Measurements from ENCODE around the gene LRPAP1.
A peak's percentile ranks its signal among the peaks of the same experiment; 100 is the strongest.
"Not testable (repeated sequence)": the region's sequence is repeated elsewhere in the genome, so short reads cannot be mapped to it uniquely, and the experiment has no call there.

Gene LRPAP1

GRCh38 chr4:3550041-3550440, 17.8 kb upstream of the LRPAP1 start:
- H3K27ac Mint-ChIP-seq; H3K4me3 Mint-ChIP-seq; H3K27me3 Mint-ChIP-seq; H3K4me1 Mint-ChIP-seq (ENCODE audit: low read depth); H3K36me3 Mint-ChIP-seq (ENCODE audit: low read depth); H3K9me3 Mint-ChIP-seq: not testable (repeated sequence)

GRCh38 chr4:3549694-3550001, 17.4 kb upstream of the LRPAP1 start:
- H3K27me3 Mint-ChIP-seq; H3K4me1 Mint-ChIP-seq (ENCODE audit: low read depth); H3K9me3 Mint-ChIP-seq; H3K4me3 Mint-ChIP-seq; H3K27ac Mint-ChIP-seq; H3K36me3 Mint-ChIP-seq (ENCODE audit: low read depth): not testable (repeated sequence)

GRCh38 chr4:3548991-3549693, 16.9 kb upstream of the LRPAP1 start:
- not testable (repeated sequence) for H3K27ac Mint-ChIP-seq; H3K36me3 Mint-ChIP-seq (ENCODE audit: low read depth); H3K9me3 Mint-ChIP-seq; H3K4me1 Mint-ChIP-seq (ENCODE audit: low read depth); H3K4me3 Mint-ChIP-seq; H3K27me3 Mint-ChIP-seq

- not testable (repeated sequence) for H3K4me3 Mint-ChIP-seq; H3K27ac Mint-ChIP-seq; H3K9me3 Mint-ChIP-seq; H3K4me1 Mint-ChIP-seq (ENCODE audit: low read depth); H3K36me3 Mint-ChIP-seq (ENCODE audit: low read depth); H3K27me3 Mint-ChIP-seq
These were observed 14.5 kb upstream of the LRPAP1 start for GRCh38 chr4:3546721-3547120.

- H3K4me3 Mint-ChIP-seq; H3K27me3 Mint-ChIP-seq; H3K27ac Mint-ChIP-seq; H3K9me3 Mint-ChIP-seq; H3K4me1 Mint-ChIP-seq (ENCODE audit: low read depth); H3K36me3 Mint-ChIP-seq (ENCODE audit: low read depth): not testable (repeated sequence)
These were observed 13.1 kb upstream of the LRPAP1 start for GRCh38 chr4:3545351-3545750.

- not testable (repeated sequence) for H3K9me3 Mint-ChIP-seq; H3K4me3 Mint-ChIP-seq; H3K27ac Mint-ChIP-seq; H3K36me3 Mint-ChIP-seq (ENCODE audit: low read depth); H3K27me3 Mint-ChIP-seq; H3K4me1 Mint-ChIP-seq (ENCODE audit: low read depth)
These were observed 12.2 kb upstream of the LRPAP1 start for GRCh38 chr4:3544259-3545025.

GRCh38 chr4:3543415-3543814, 11.2 kb upstream of the LRPAP1 start:
- H3K36me3 Mint-ChIP-seq (ENCODE audit: low read depth); H3K9me3 Mint-ChIP-seq; H3K27me3 Mint-ChIP-seq; H3K4me3 Mint-ChIP-seq; H3K27ac Mint-ChIP-seq; H3K4me1 Mint-ChIP-seq (ENCODE audit: low read depth): not testable (repeated sequence)

GRCh38 chr4:3538906-3539305, 6.7 kb upstream of the LRPAP1 start:
- not testable (repeated sequence) for H3K27me3 Mint-ChIP-seq; H3K27ac Mint-ChIP-seq; H3K4me1 Mint-ChIP-seq (ENCODE audit: low read depth); H3K9me3 Mint-ChIP-seq; H3K36me3 Mint-ChIP-seq (ENCODE audit: low read depth); H3K4me3 Mint-ChIP-seq

- not testable (repeated sequence) for H3K9me3 Mint-ChIP-seq; H3K4me1 Mint-ChIP-seq (ENCODE audit: low read depth); H3K36me3 Mint-ChIP-seq (ENCODE audit: low read depth); H3K27ac Mint-ChIP-seq; H3K27me3 Mint-ChIP-seq; H3K4me3 Mint-ChIP-seq
These were observed 3.6 kb upstream of the LRPAP1 start for GRCh38 chr4:3535812-3536211.

GRCh38 chr4:3533423-3533820, 1.2 kb upstream of the LRPAP1 start:
- Mint-ChIP-seq H3K27ac (no peak overlapping the region), H3K9me3 (no peaks in the 10 kb centered on the region), H3K4me1 (ENCODE audit: low read depth) (peaks cover 23% of the 10 kb centered on the region), H3K36me3 (ENCODE audit: low read depth) (peaks cover 7% of the 10 kb centered on the region), H3K4me3 (peak overlapping the region; percentile 63), H3K27me3 (peaks cover 4% of the 10 kb centered on the region)

- H3K4me3 Mint-ChIP-seq = peak overlapping the region; percentile 95
- peaks cover 4% of the 10 kb centered on the region for H3K27me3 Mint-ChIP-seq
- peaks cover 10% of the 10 kb centered on the region for H3K36me3 Mint-ChIP-seq (ENCODE audit: low read depth)
- H3K4me1 Mint-ChIP-seq (ENCODE audit: low read depth) = peaks cover 28% of the 10 kb centered on the region
- no peak overlapping the region for H3K27ac Mint-ChIP-seq
- H3K9me3 Mint-ChIP-seq = no peaks in the 10 kb centered on the region
These were observed 665 bp upstream of the LRPAP1 start for GRCh38 chr4:3532751-3533422.

GRCh38 chr4:3531318-3531878, 824 bp downstream of the LRPAP1 start:
- Mint-ChIP-seq H3K36me3 (ENCODE audit: low read depth) (peaks cover 10% of the 10 kb centered on the region), H3K27ac (peak overlapping the region; percentile 41), H3K27me3 (peaks cover 4% of the 10 kb centered on the region), H3K4me1 (ENCODE audit: low read depth) (peaks cover 29% of the 10 kb centered on the region), H3K4me3 (peak overlapping the region; percentile 95), H3K9me3 (no peaks in the 10 kb centered on the region)

- H3K4me1 Mint-ChIP-seq (ENCODE audit: low read depth) = peaks cover 29% of the 10 kb centered on the region
- no peak overlapping the region for H3K27ac Mint-ChIP-seq
- H3K36me3 Mint-ChIP-seq (ENCODE audit: low read depth) = peaks cover 10% of the 10 kb centered on the region
These were observed 1.5 kb downstream of the LRPAP1 start for GRCh38 chr4:3530663-3531254.

GRCh38 chr4:3530051-3530450, 2.2 kb downstream of the LRPAP1 start:
- Mint-ChIP-seq H3K4me1 (ENCODE audit: low read depth) (peaks cover 29% of the 10 kb centered on the region), H3K27ac (no peak overlapping the region), H3K27me3 (peaks cover 4% of the 10 kb centered on the region), H3K4me3 (peak overlapping the region; percentile 95), H3K9me3 (no peaks in the 10 kb centered on the region), H3K36me3 (ENCODE audit: low read depth) (peaks cover 10% of the 10 kb centered on the region)

More at GRCh38 chr4:3530663-3531254, 1.5 kb downstream of the LRPAP1 start:
- Mint-ChIP-seq H3K4me3 (peak overlapping the region; percentile 95), H3K9me3 (no peaks in the 10 kb centered on the region), H3K27me3 (peaks cover 4% of the 10 kb centered on the region)

GRCh38 chr4:3529363-3529762, 2.9 kb downstream of the LRPAP1 start:
- H3K27me3 Mint-ChIP-seq = peaks cover 4% of the 10 kb centered on the region
- no peaks in the 10 kb centered on the region for H3K9me3 Mint-ChIP-seq
- peaks cover 15% of the 10 kb centered on the region for H3K36me3 Mint-ChIP-seq (ENCODE audit: low read depth)
- H3K4me3 Mint-ChIP-seq = no peak overlapping the region
- no peak overlapping the region for H3K27ac Mint-ChIP-seq
- H3K4me1 Mint-ChIP-seq (ENCODE audit: low read depth) = peaks cover 29% of the 10 kb centered on the region

Measured in stimulated activated naive CD8-positive, alpha-beta T cell treated with anti-CD3 and anti-CD28 coated beads, Interleukin-15, Interleukin-2, amounts not matched to agents 100 ng/mL and 50 ng/mL, for 24 hours (primary cell).